Measurements from ENCODE around the gene SLC66A1.

SLC66A1 gene

DNA sequence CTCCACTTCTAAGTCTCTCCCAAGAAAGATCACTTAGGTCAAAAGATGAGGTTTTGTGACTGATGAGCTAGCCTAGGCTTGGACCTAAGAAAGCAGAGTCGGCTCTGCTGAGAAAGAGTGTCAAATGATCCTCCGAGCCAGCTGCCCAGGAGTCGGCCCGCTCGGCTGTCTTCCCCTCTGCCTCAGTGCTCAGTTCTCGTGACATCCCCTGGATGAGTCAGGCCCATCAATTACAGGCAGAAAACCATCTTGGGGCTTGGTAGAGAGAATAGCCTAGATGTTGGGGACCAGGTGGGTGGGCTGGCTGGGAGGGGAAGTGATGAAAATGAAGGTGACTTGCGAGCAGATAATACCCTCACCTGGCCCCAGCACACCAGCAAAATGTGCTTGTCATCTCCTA, 60.5 kb downstream of the SLC66A1 start:
- H3K4me3 ChIP-seq (ENCODE audit: low read depth, low read length): no peak overlapping the region
- TF ChIP-seq, protein P1, sequence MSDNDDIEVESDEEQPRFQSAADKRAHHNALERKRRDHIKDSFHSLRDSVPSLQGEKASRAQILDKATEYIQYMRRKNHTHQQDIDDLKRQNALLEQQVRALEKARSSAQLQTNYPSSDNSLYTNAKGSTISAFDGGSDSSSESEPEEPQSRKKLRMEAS (IDR thresholded peaks at IDR 0.05; ENCODE audit: low read depth, low read length): no peak
- TF ChIP-seq, protein P2, sequence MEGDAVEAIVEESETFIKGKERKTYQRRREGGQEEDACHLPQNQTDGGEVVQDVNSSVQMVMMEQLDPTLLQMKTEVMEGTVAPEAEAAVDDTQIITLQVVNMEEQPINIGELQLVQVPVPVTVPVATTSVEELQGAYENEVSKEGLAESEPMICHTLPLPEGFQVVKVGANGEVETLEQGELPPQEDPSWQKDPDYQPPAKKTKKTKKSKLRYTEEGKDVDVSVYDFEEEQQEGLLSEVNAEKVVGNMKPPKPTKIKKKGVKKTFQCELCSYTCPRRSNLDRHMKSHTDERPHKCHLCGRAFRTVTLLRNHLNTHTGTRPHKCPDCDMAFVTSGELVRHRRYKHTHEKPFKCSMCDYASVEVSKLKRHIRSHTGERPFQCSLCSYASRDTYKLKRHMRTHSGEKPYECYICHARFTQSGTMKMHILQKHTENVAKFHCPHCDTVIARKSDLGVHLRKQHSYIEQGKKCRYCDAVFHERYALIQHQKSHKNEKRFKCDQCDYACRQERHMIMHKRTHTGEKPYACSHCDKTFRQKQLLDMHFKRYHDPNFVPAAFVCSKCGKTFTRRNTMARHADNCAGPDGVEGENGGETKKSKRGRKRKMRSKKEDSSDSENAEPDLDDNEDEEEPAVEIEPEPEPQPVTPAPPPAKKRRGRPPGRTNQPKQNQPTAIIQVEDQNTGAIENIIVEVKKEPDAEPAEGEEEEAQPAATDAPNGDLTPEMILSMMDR (IDR thresholded peaks at IDR 0.05; ENCODE audit: low read depth, low read length): no peak
- no peak for DNase-seq (ENCODE audit: low read depth)

DNA sequence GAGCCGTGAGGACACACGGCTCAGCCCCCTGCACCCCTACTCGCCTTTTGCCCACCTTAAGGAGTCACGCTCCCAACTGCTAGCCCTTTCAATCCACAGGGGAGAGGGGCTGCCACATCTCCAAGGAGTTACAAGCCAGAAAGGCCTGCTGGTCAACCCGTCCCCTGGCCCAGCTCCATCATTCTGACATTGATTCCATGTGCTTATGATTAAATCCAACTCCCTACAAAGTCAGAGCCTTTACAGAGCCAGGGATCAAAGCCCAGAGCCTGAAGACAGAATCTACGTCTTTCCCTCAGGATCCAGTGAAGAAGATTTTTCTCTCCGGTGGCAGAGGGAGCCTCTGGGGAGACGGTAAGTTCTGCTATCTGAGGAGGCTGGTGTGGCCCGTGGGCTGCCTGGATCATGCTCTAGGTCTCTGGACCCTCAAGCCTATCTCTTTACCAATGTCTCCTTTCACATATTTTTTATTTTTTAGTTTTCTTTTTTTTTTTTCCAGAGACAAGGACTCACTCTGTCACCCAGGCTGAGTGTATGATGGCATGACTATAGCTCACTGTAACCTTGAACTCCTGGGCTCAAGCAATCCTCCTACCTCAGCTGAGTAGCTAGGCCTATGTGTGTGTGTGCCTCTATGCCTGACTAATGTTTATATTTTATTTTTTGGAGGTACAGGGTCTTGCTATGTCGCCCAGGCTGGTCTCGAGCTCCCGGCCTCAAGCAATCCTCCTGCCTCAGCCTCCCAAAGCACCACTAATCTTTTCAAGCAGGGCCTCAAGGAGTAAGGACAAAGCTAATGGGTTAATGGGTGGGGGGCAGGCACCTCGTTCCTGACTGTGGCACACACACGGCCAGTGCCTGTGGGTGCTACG, 61.3 kb downstream of the SLC66A1 start:
- no peak overlapping the region for H3K4me3 ChIP-seq (ENCODE audit: low read depth, low read length)
- no peak for DNase-seq (ENCODE audit: low read depth)
- no peak for TF ChIP-seq POLR2A (IDR thresholded peaks at IDR 0.05; ENCODE audit: extremely low read depth, insufficient read length)
- TF ChIP-seq, protein P2 (IDR thresholded peaks at IDR 0.05; ENCODE audit: low read depth, low read length): no peak
- TF ChIP-seq, protein P1 (IDR thresholded peaks at IDR 0.05; ENCODE audit: low read depth, low read length): no peak
- no peak for TF ChIP-seq MYC (IDR thresholded peaks at IDR 0.05; ENCODE audit: low read depth, low read length)

DNA sequence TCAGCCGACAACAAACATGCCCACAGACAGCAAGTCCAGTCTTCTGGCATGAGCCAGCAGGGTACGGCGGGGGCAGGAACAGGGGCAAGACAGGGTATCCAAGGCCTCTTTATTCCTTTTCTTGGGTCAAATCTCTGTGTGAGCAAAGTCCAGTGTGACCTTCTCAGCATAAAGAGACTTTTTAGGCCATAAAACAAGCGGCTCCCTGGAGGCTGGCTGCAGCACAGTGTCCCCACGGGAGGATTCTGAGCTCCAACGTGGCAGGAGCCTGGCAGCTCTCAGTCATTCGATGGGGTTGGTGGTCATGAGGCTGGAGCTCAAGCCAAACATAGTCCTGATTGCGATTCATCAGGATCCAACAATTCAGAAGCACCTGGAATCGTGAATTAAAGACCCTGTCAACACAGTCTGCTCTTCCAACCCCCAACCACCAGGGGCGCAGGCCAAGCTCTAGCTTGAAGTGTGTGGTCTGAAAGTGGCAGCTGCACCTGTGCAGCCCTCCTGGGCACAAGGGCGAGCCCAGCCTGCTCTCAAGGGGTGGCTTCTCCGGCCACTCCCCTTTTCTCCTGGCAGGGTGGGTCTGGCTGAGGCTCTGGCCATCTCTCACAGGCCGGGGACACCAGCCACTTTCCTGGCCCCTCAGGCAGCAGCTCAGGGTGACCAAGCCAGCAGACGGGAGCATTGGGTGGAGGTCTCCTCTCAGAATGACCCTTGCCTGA, 62.1 kb downstream of the SLC66A1 start:
- no peak overlapping the region for H3K4me3 ChIP-seq (ENCODE audit: low read depth, low read length)
- TF ChIP-seq, protein P2 (IDR thresholded peaks at IDR 0.05; ENCODE audit: low read depth, low read length): no peak
- TF ChIP-seq, protein P1 (IDR thresholded peaks at IDR 0.05; ENCODE audit: low read depth, low read length): no peak
- no peak for TF ChIP-seq MYC (IDR thresholded peaks at IDR 0.05; ENCODE audit: low read depth, low read length)
- TF ChIP-seq POLR2A (IDR thresholded peaks at IDR 0.05; ENCODE audit: extremely low read depth, insufficient read length): no peak
- no peak for DNase-seq (ENCODE audit: low read depth)

DNA sequence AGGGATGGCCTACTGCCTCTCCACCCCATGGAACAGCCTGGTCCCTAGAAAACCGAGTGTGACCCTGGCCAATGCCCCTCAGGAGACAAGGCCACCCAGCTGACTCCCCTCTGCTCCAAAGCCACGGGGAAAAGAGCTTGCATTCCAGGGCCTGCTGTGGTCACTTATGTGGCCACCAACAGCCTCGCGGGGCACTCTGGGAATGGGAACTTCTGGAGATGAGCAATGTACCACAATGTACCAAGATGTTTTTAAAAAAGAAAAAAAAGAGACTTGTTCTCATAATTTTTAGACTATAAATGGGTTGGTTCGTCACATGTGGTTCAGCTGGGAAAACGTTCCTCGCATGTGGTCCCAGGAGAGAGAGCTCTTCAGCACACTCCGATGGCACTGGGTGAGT, 62.8 kb downstream of the SLC66A1 start:
- no peak overlapping the region for H3K4me3 ChIP-seq (ENCODE audit: low read depth, low read length)
- DNase-seq (ENCODE audit: low read depth): no peak
- TF ChIP-seq, protein P1 (IDR thresholded peaks at IDR 0.05; ENCODE audit: low read depth, low read length): no peak
- TF ChIP-seq MYC (IDR thresholded peaks at IDR 0.05; ENCODE audit: low read depth, low read length) (no peak), POLR2A (IDR thresholded peaks at IDR 0.05; ENCODE audit: extremely low read depth, insufficient read length) (no peak)
- TF ChIP-seq, protein P2 (IDR thresholded peaks at IDR 0.05; ENCODE audit: low read depth, low read length): no peak

DNA sequence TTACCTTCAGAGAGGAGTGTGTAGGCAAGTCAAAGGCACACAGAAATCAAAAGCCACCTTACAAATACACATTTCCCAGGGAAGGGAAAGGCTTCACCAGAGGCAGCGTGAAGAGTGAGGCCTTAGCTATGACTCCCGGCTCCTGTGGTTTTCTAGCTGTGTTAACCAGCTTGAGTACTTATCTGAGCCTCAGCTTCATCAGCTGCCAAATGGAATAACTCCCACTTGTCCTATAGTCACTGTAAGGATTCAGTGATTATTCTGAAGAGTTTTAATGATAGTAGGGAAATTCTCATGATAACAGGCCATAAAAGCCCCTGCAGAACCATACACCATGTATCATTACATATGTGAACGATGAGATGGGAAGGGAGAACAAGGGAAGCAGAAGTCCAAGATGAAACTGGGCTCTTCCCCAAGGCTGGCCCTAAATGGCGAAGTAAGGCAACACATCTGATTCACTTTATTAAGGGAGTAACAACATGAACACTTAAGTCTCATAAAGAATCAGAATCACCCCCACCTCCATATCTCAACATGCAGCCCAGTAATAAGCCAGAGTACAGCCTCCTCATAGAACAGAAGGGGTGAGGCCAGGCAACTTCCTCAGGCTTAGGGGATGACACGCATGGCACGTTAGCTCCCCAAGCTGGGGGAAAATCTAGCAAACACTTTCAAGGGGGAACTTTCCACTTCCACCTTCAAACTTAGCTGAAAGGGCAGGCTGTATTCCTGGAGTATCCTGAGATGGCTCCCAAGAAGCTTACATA, 63.7 kb downstream of the SLC66A1 start:
- TF ChIP-seq MYC (IDR thresholded peaks at IDR 0.05; ENCODE audit: low read depth, low read length) (no peak), POLR2A (IDR thresholded peaks at IDR 0.05; ENCODE audit: extremely low read depth, insufficient read length) (no peak)
- TF ChIP-seq, protein P2 (IDR thresholded peaks at IDR 0.05; ENCODE audit: low read depth, low read length): no peak
- TF ChIP-seq, protein P1 (IDR thresholded peaks at IDR 0.05; ENCODE audit: low read depth, low read length): no peak
- DNase-seq (ENCODE audit: low read depth): no peak

More for the DNA sequence above, 63.7 kb downstream of the SLC66A1 start:
- no peak overlapping the region for H3K4me3 ChIP-seq (ENCODE audit: low read depth, low read length)

All from NB4 (cell line).